Cortex of kidney (tissue), 1 donor: Measurements from ENCODE around the gene CUEDC2.

Source experiments
- DNase-seq: peaks from one replicate; lab custom pipeline; 2025; lab: John Stamatoyannopoulos, UW

Gene CUEDC2

GRCh38 chr10:102424916-102425315, 7.5 kb downstream of the CUEDC2 start:
- no peak for DNase-seq

DNA sequence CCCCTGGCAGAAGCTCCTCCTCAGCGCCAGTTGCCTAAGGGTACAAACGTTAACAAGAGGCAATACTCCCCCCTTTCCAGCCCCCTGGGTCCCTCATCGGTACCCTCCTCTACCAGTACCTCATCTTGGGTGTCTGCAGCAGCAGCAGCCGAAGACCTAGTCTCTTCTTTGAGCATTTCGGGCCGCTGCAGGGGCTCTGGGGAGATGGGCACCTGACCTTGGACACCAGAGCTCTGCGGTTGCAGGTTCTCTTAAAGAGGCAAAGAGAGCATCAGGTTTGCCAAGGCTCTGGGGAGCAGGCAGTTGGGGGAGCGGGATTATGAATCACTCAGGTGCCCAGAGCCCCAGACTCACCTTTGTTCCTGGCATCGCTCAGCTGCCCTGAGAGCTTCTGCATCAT, 8.2 kb downstream of the CUEDC2 start:
- no peak for DNase-seq

DNA sequence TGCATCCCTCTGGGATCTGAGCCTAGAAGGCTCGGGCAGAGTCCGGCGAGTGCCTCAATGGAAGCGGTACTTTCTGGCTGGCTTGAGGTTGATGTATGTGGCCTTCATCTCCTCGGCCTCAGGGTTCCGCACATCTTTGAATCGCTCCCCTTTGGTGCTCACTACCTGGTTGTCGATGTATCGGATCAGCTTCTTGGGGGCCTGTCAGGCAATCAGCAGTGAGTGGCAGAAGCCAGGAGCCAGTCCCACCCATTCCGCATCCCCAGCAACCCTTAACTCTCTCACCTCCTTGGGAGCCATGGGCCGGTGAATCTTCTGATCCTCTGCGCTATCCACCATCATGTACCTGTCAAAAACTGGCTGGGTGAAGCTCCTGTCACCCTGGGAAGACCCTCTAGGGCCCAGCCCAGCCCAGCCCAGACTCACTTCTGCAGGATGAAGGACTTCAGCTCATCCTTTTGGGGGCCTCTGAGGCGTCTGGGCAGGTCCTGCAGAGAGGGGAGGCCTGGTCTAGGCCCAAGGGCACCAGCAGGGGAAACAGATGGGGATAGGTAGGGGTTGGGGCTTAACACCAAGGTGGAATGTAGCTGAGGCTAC, 8.9 kb downstream of the CUEDC2 start:
- DNase-seq: no peak

DNA sequence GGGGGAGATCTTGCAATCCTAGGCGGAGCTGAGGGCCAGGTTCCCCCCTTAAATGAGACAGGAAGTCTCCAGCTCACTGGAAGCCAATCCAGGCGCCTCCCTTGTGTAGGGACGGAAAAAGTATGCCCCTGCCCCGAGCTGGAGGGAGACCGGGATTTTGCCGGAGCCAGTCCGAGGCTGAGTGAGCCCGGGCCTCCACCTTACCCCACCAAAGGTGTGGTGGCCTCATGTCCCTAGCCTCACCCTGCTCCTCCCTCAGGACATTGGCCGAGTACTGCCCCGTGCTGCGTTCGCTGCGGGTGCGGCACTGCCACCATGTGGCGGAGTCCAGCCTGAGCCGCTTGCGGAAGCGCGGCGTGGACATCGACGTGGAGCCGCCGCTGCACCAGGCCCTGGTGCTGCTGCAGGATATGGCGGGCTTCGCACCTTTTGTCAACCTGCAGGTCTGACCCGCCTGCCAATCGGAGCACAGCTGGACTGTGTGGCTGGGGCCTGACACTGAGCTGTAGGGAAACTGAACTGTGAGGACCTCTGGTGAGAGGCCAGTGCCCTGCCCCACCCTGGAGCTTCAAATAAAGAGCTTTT, 9.7 kb downstream of the CUEDC2 start:
- no peak for DNase-seq

GRCh38 chr10:102421757-102422512, 10.4 kb downstream of the CUEDC2 start:
- DNase-seq: no peak

DNA sequence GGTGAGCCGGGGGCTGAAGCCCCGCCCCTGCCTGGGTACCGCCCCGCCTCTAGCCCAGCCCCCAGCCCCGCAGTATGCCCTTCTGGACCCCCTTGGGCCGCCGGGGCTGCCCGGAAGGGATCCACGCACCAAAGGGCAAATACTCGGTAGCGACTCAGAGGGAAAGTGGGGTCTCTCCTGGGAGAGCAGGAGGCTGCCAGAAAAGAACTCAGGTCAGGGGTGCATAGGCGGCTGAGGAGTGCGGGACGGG, 10.9 kb downstream of the CUEDC2 start:
- DNase-seq: no peak

DNA sequence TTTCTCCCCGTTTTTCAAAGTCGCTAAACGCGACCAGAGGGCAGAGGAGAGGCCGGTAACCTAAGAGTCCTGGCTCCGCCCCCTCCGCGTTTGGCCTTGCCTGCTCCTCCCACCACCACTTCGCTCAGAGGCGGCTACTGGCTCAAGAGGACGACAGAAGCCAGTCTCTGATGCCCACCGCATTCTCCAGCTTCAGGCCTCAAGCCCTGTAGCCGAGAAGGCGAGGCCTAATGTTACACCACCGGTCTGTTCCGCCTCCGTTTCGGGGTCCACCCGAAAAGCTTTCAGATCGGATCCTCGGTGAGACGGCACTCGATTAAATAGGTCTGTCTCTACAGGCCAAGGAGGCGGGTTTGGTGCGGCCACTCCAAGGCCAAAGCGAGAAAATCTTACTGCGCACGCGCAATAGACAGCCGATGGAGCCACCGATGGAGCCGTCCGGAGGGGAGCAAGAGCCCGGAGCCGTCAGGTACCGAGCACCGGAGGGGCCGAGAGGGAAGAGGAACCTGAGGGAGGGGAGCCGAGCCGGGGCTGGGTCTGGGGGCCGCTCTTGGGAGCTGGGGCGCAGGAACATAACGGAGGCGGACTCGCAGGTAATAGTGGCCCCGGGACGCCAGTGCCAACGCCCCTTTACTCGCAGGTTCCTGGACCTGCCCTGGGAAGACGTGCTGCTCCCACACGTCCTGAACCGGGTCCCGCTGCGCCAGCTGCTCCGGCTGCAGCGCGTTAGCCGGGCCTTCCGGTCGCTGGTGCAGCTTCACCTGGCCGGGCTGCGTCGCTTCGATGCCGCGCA, 11.5 kb downstream of the CUEDC2 start, which contains the start of gene FBXL15:
TSS of gene FBXL15 (plus strand) at position 123 of the 793 bp plus-strand sequence. CDS start at position 417, 294 bp downstream.
- DNase-seq: peak; percentile 39

DNA sequence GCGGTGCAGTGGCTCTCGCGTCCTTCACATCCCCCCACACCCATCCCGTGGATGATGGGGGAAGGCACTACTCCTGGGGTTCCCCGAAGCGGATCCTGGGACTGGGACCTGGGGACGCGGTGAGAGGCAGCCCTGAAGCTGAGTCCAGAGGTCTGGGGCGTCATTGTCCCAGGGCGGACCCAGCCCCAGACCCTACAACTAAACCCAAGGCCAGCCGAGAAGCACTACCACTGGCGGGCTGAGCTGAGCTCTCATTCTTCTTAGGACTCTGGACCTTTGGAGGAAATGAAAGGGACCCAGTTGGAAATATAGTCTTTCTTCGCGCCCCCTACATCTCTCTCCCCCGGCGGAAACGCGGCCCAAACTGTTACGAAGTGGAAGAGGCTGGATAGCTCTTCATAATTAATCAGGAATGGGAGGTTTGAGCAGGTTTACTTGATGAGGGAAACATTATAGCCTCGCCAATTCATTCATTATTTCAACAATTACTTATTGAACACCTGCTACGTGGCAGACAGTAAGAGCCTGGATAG, 12.1 kb downstream of the CUEDC2 start:
- no peak for DNase-seq

DNA sequence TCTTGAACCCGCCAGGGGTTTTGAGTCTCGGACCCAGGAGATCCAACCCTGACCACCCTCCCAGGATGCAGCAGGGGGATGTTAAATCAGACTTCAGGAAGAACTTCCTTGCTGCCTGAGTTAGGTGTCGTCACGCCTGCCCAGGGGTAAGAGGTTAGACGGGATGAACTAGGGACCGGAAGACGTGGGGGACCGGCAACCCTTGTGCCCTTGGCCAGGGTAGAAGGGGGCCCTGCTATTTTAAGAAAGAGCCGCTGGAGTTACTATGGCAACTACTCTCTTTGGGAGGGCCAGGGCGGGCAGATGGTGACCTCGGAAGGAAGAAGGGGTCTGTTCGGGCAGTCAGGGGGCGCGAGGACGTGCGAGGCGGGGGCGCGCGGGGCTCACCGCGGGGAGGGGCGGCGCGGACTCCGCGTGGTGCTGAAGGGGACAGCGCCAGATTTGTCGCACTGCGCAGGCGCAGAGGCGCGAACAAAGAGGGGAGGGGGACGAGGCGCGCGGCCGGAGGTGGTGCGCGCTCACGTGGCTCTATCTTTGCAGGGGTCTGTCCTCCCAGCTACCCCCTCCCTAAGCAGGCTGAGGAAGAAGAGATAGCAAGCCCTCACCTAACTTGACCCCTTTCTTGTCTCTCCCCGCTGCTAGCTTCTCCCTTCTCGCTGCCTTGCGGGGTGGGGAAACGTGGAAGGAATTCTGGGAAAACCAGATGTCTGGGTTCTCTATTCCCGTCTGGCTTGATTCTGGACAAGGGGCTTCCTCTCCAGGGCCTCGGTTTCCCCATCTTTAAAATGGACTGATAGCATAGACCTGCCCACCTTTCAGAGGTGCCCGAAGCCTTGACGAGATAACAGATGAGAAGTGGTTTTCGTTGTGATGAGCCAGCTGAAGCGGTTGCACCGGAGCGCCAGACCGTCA, 12.8 kb downstream of the CUEDC2 start:
- DNase-seq: no peak

GRCh38 chr10:102418622-102419268, 13.6 kb downstream of the CUEDC2 start, which contains the start of gene PSD:
PSD (minus strand) TSS chr10:102418785; CDS start chr10:102417038, 1,747 bp downstream.
- DNase-seq: no peak

GRCh38 chr10:102416695-102417094, 15.7 kb downstream of the CUEDC2 start:
- no peak for DNase-seq

- no peak for DNase-seq
Observed at GRCh38 chr10:102416283-102416682, 16.1 kb downstream of the CUEDC2 start.

GRCh38 chr10:102414749-102415148, 17.6 kb downstream of the CUEDC2 start:
- no peak for DNase-seq

DNA sequence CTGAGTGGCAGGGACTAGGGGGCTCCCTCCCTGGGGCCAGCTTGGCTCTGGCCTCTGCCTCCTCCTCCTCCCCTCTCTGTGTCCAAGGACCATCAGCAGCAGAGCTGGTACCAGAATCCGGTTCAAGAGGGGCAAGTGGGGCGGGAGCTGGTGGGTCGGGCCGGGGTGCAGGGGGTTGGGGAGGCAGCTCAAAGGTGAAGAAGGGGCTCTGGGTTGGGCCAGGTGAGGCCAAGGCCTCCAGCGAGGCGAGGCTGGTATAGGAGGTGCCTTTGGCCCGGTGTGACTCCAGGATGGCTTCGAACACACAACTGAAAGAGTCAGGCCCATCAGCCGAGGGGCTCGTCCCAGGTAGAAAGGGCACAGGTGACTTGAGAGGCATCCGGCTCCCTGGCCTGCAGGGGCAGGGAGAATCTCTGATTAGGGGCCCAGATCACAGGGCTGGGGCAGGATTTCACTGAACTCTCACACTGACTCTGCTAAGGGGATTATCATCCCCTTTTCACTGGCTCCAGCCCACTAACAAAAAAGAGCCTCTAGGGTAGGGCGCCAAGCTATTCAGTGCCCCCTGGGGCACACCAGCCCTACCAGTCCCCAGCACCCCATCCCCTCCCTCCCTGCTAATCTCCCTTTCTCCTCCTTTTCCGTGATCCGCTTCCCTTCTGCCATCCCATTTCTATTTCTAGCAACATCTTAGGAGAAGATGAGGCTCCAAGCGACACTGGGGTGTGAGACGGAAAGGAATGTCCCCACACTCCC, 18.4 kb downstream of the CUEDC2 start:
- no peak for DNase-seq

DNA sequence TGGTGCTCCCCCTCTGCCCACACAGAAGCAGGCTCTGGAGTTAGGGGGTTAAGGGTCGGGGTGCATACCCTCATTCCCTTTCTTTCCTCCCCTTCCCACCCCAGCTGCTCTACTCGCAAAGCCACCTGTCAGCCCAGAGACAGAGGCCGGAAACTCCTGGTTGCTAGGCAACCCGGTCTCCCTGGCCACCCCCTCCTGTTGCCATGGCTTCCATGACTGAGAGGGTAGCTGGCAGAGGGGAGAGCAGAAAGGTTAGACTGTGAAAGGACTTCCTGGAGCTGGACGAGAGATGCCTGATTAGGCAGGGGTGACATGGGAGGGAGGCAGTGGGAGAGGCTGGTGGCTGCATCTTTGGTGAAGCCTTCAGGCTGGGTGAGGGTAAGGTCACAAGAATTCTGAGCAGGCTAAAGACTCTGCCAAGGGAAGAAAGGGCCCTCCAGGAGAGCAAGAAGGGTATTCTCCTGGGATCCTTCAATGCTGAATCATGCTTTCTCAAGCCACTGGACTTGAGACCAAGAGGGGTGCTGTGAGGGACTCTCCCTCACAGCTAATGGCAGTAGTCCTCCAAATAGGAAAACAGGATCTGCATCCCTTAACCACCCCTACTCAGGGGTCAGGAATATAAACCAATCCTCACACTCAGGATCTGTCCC, 19.2 kb downstream of the CUEDC2 start:
- no peak for DNase-seq

GRCh38 chr10:102412293-102412692, 20.1 kb downstream of the CUEDC2 start:
- no peak for DNase-seq

DNA sequence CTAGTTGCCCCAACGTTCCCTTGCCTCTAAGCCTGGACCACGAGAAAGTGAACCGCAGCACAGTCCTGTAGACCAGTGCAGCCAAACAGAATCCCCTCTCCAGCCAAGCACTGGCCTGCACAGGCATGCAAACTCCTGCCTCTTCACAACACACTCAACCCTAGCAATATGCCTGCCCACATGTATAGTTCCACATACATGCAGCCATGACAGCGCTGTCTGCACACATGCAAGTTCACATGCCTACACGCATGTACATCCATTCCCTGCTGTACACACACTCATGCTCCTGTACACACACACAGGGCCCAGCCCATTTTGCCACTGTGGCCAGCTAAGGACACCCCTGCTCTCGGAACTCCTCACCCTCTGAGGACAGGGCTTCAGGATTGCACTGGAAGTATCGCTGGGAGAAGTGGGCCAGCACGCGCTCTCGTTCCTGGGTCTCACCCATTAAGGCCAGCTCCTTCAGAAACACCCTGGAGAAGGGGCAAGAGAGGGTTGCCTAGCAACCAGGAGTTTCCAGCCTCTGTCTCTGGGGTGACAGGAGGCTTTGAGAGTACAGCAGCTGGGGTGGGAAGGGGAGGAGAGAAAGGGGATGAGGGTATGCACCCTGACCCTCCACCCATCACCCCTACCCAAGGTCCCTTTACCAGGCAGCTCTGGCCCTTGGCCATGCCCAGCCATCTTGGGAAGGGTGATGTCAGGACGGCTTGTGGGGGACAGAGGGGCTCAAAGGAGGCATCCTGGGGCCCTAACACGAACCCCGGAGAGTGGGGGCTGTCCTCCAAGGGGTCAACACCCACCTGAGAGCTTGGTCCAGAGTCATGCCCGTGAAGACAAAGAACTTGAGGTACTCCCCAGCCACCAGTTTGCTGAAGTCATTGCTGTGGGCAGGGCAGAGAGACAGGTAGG, 20.8 kb downstream of the CUEDC2 start:
- no peak for DNase-seq

GRCh38 chr10:102410429-102411073, 21.8 kb downstream of the CUEDC2 start:
- DNase-seq: no peak
